ENCODE data around the gene CKAP2L. TPM values are rescaled to one million over a fixed set of nuclear protein-coding genes. Genes with fewer than 3 reads are reported as not detected.

The CKAP2L gene
- total RNA-seq, 4 donors from 2014 or later: 0.50 to 1.8 TPM; not detected in 2

DNA sequence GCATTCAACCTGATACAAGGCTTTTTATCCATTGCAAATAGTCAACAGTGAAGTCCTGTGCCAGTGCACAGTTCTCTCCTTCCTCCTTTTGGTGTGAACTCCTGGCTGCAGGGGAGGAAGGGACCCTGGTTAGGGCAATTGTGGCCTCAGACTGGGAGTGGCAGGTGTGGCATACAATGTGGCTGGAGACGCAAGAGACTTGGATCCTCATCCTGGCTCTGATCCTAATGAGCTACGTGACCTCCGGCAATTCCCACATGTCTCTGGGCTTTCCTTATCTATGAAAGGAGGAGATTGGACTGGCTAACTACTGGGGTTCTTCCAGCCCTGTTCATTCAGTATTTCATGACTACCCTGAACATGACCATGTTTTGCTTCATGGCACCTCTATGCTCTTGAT lies 30.4 kb upstream of the CKAP2L start:
- Histone ChIP-seq H3K9me3 (peaks cover 0 to 4% (median 0%) of the 10 kb centered on the region in 3 donors), H3K27ac (no peak overlapping the region), H3K27me3 (no peaks in the 10 kb centered on the region), H3K4me3 (no peak overlapping the region), H3K36me3 (no peaks in the 10 kb centered on the region), H3K4me1 (peaks cover 0 to 18% (median 0%) of the 10 kb centered on the region in 3 donors)
- 90% methylated on average over 2 of the region's 3 CpGs; no CpG with 5 or more reads in 1 of the 2 donors for WGBS, 2 donors (ENCODE audit: low coverage in 1 of 2)
- no peak for ATAC-seq
- TF ChIP-seq POLR2A (IDR thresholded peaks at IDR 0.05) (no peak), EP300 (IDR thresholded peaks at IDR 0.05) (no peak), CTCF (IDR thresholded peaks at IDR 0.05) (no peak), POLR2AphosphoS5 (IDR thresholded peaks at IDR 0.05) (no peak)

DNA sequence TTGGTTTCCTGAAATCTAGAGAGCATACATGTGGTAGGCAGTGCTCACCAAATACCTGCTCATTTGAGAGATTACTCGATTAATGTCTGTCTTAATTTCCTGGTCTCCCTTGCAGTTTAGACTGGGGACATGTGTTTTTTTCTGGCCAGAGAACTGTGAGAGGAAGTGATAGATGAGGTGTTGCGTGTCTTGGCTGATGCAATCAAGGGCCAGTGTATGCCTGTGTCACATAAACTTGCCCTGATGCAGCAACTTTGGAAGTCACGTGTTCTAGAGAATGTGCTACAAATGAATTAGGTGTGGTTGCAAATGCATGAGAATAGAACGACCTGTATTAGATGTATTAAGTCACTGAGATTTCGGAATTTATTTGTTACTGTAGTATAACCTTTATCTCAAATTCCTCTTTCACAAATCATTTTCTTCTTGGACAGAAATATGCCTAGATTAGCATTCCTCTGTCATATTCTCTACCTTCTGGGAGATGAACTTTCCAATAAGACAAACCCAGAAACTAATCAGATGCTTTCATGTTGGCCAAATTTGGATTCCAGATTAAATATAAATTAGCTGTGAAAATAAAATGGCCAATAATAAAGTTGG lies 29.8 kb upstream of the CKAP2L start:
- 8 to 40% methylated on average over 5 of the region's 5 CpGs for WGBS, 2 donors (ENCODE audit: low coverage in 1 of 2)
- peak overlapping the region in 3 of 4 donors; percentile 24 to 41 (median 38) for H3K27ac ChIP-seq
- peak; percentile 90 for ATAC-seq

GRCh38 chr2:112793449-112793978 lies 29.1 kb upstream of the CKAP2L start:
- Histone ChIP-seq H3K27ac (peak overlapping the region in 2 of 4 donors; percentile 38 to 41), H3K4me1 (peaks cover 0 to 18% (median 0%) of the 10 kb centered on the region in 3 donors), H3K27me3 (no peaks in the 10 kb centered on the region), H3K9me3 (no peaks in the 10 kb centered on the region), H3K36me3 (no peaks in the 10 kb centered on the region), H3K4me3 (no peak overlapping the region)
- TF ChIP-seq CTCF (IDR thresholded peaks at IDR 0.05): no peak
- no peak for TF ChIP-seq POLR2AphosphoS5 (IDR thresholded peaks at IDR 0.05)
- TF ChIP-seq EP300 (IDR thresholded peaks at IDR 0.05): no peak
- TF ChIP-seq POLR2A (IDR thresholded peaks at IDR 0.05): no peak
- ATAC-seq: peak; percentile 52
- 69 to 73% methylated on average over 3 of the region's 3 CpGs for WGBS, 2 donors (ENCODE audit: low coverage in 1 of 2)

More for the DNA sequence above, 29.8 kb upstream of the CKAP2L start:
- H3K4me1 ChIP-seq: peaks cover 0 to 18% (median 0%) of the 10 kb centered on the region in 3 donors
- no peaks in the 10 kb centered on the region for H3K36me3 ChIP-seq
- no peak for TF ChIP-seq EP300 (IDR thresholded peaks at IDR 0.05)
- no peak for TF ChIP-seq POLR2A (IDR thresholded peaks at IDR 0.05)
- TF ChIP-seq POLR2AphosphoS5 (IDR thresholded peaks at IDR 0.05): peak; percentile 40
- H3K4me3 ChIP-seq: no peak overlapping the region
- no peaks in the 10 kb centered on the region for H3K27me3 ChIP-seq
- H3K9me3 ChIP-seq: no peaks in the 10 kb centered on the region

DNA sequence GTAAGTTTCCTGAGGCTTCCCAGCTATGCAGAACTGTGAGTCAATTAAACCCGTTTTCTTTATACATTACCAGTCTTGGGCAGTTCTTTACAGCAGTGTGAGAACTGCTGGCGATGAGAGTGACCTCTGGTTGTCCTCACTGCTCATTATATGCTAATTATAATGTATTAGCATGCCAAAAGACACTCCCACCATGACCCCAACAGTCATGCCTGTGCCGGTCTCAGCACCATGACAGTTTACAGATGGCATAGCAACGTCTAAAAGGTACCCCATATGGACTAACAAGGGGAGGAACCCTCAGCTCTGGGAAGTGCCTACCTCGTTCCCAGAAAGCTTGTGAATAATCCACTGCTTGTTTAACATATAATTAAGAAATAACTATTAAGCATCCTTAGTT lies 28.0 kb upstream of the CKAP2L start:
- Histone ChIP-seq H3K9me3 (no peaks in the 10 kb centered on the region), H3K4me3 (no peak overlapping the region), H3K27ac (no peak overlapping the region), H3K36me3 (no peaks in the 10 kb centered on the region), H3K27me3 (no peaks in the 10 kb centered on the region), H3K4me1 (peaks cover 0 to 18% (median 0%) of the 10 kb centered on the region in 3 donors)
- no peak for ATAC-seq
- WGBS, 2 donors (ENCODE audit: low coverage in 1 of 2): 78 to 92% methylated on average over 5 of the region's 5 CpGs
- TF ChIP-seq EP300 (IDR thresholded peaks at IDR 0.05) (no peak), POLR2A (IDR thresholded peaks at IDR 0.05) (no peak), POLR2AphosphoS5 (IDR thresholded peaks at IDR 0.05) (no peak), CTCF (IDR thresholded peaks at IDR 0.05) (no peak)

GRCh38 chr2:112791693-112792230 lies 27.4 kb upstream of the CKAP2L start:
- Histone ChIP-seq H3K4me1 (peaks cover 0 to 18% (median 0%) of the 10 kb centered on the region in 3 donors), H3K27me3 (no peaks in the 10 kb centered on the region), H3K27ac (no peak overlapping the region), H3K4me3 (no peak overlapping the region), H3K9me3 (no peaks in the 10 kb centered on the region), H3K36me3 (no peaks in the 10 kb centered on the region)
- 100% methylated on average over 1 of the region's 3 CpGs for WGBS, 2 donors (ENCODE audit: low coverage in 1 of 2)
- ATAC-seq: no peak
- TF ChIP-seq CTCF (IDR thresholded peaks at IDR 0.05): no peak
- TF ChIP-seq POLR2A (IDR thresholded peaks at IDR 0.05): no peak
- TF ChIP-seq EP300 (IDR thresholded peaks at IDR 0.05): no peak
- TF ChIP-seq POLR2AphosphoS5 (IDR thresholded peaks at IDR 0.05): no peak
